H1 (cell line): ENCODE measurements around the gene RNF13. TPM values are rescaled to one million over a fixed set of nuclear protein-coding genes. Genes with fewer than 3 reads are reported as not detected.

Experiments
- CHD7 ChIP-seq: fragments of 300-600 bp; sonication (generic); IDR thresholded peaks from 2 replicates; pipeline ENCODE4 v1.7.1; 2012; ENCODE audit warnings: low read length, moderate library complexity, mild to moderate bottlenecking, inconsistent platforms; ENCODE audit not compliant: insufficient replicate concordance
- HDAC6 ChIP-seq: IDR thresholded peaks from one replicate; pipeline ENCODE4 v1.7.1; 2012; ENCODE audit warnings: low read depth, mild to moderate bottlenecking, inconsistent platforms, low read length, moderate library complexity
- SRF ChIP-seq: IDR thresholded peaks from 2 replicates; pipeline ENCODE4 v1.6.1; 2011; ENCODE audit warnings: mild to moderate bottlenecking, low read depth, low read length, moderate library complexity
- polyA plus RNA-seq, 7 experiments: library from polyadenylated mRNA; depleted of rRNA in 3 of 7; stranded (reverse) in 5 of 7; unstranded in 2 of 7; fragments of >200 nt in 5 of 7; fragments of 200-250 nt in 2 of 7; gene quantifications; 1 replicate in 5 of 7; 2 replicates in 1 of 7; 4 replicates in 1 of 7; pipeline versions ENCODE4 v1.2.1 to v1.2.3, GENCODE V29; 2011 to 2013; ENCODE audit warnings: missing spikeins in 2 of 7, mixed read lengths in 2 of 7
- total RNA-seq: library from RNA; stranded (reverse); fragmentation: NEBNext Ultra II Directional; extraction: Animal tissue kit (Norgen Biotek cat#: 25700); gene quantifications from 2 replicates; pipeline ENCODE4 v1.2.1, GENCODE V29; 2021

The RNF13 gene
- total and polyA plus RNA-seq, 2 of the 8 experiments (the other 6 are each of a cell fraction or from before 2014, with no cell fraction given): 19.4 to 35.4 TPM

DNA sequence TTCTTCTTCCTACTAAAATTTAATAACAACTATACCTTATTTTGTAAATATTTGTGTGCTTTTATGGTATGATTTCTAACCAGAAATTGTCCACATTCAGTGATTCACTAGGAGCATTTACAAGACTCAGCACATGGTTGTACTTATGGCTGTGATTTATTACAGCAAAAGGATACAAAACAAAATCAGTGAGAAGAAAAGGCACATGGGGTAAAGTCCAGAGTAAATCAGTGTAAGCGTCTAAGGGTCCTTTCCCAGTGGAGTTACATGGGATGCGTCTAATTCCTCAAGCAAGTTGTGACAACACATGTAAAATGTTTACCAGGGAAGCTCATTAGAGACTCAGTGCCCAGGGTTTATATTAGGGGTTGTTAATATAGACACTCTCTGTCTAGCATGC is 31.1 kb downstream of the RNF13 start (continued):
- no peak for TF ChIP-seq CHD7
- TF ChIP-seq SRF: no peak
- TF ChIP-seq HDAC6: no peak
- TF ChIP-seq, all 59 proteins: peak for 0
